ENCODE measurements around the gene RTP1.
"Not testable (repeated sequence)": the region's sequence is repeated elsewhere in the genome, so short reads cannot be mapped to it uniquely, and the experiment has no call there.

RTP1 gene

GRCh38 chr3:187197335-187197649, at the start of gene RTP1:
TSS of gene RTP1 (plus strand) at chr3:187197486. CDS start at chr3:187197516, 30 bp downstream.
- no peak for DNase-seq (ENCODE audit: low read depth)

- DNase-seq (ENCODE audit: low read depth), result no peak
These were observed 47.1 kb upstream of the RTP1 start for GRCh38 chr3:187150186-187150585.

- peak; percentile 46 for DNase-seq (ENCODE audit: low read depth)
These were observed 46.7 kb upstream of the RTP1 start for GRCh38 chr3:187150599-187150998.

- no peak for DNase-seq (ENCODE audit: low read depth)
These were observed 35.7 kb upstream of the RTP1 start for GRCh38 chr3:187161556-187161955.

GRCh38 chr3:187162265-187162953, 34.9 kb upstream of the RTP1 start:
- DNase-seq (ENCODE audit: low read depth), result no peak

- DNase-seq (ENCODE audit: low read depth), result no peak
These were observed 32.1 kb upstream of the RTP1 start for GRCh38 chr3:187165144-187165543.

GRCh38 chr3:187166750-187167149, 30.5 kb upstream of the RTP1 start:
- no peak for DNase-seq (ENCODE audit: low read depth)

GRCh38 chr3:187167777-187168176, 29.5 kb upstream of the RTP1 start:
- no peak for DNase-seq (ENCODE audit: low read depth)

GRCh38 chr3:187169231-187169960, 27.9 kb upstream of the RTP1 start:
- no peak for DNase-seq (ENCODE audit: low read depth)

- not testable (repeated sequence) for DNase-seq (ENCODE audit: low read depth)
These were observed 26.4 kb upstream of the RTP1 start for GRCh38 chr3:187170911-187171310.

- DNase-seq (ENCODE audit: low read depth), result no peak
These were observed 24.4 kb upstream of the RTP1 start for GRCh38 chr3:187172929-187173328.

- no peak for DNase-seq (ENCODE audit: low read depth)
These were observed 15.7 kb upstream of the RTP1 start for GRCh38 chr3:187181454-187182170.

- no peak for DNase-seq (ENCODE audit: low read depth)
These were observed 13.9 kb upstream of the RTP1 start for GRCh38 chr3:187183210-187183862.

GRCh38 chr3:187183903-187184302, 13.4 kb upstream of the RTP1 start:
- no peak for DNase-seq (ENCODE audit: low read depth)

- no peak for DNase-seq (ENCODE audit: low read depth)
These were observed 11.5 kb upstream of the RTP1 start for GRCh38 chr3:187185759-187186158.

- no peak for DNase-seq (ENCODE audit: low read depth)
These were observed 10.9 kb upstream of the RTP1 start for GRCh38 chr3:187186375-187186774.

GRCh38 chr3:187186801-187187421, 10.4 kb upstream of the RTP1 start:
- no peak for DNase-seq (ENCODE audit: low read depth)

- no peak for DNase-seq (ENCODE audit: low read depth)
These were observed 8.4 kb upstream of the RTP1 start for GRCh38 chr3:187188931-187189330.

- no peak for DNase-seq (ENCODE audit: low read depth)
These were observed 6.0 kb upstream of the RTP1 start for GRCh38 chr3:187191271-187191670.

GRCh38 chr3:187193181-187193580, 4.1 kb upstream of the RTP1 start:
- DNase-seq (ENCODE audit: low read depth), result no peak

- no peak for DNase-seq (ENCODE audit: low read depth)
These were observed 532 bp upstream of the RTP1 start for GRCh38 chr3:187196573-187197334.
